HG03571 (cell line): Measurements from ENCODE around the gene RASD2.

Source experiments
- ATAC-seq: cut with Tn5 transposase; IDR thresholded peaks from one replicate; pipeline ENCODE4 v1.9.1; 2021; ENCODE audit not compliant: unreplicated experiment

Gene RASD2

DNA sequence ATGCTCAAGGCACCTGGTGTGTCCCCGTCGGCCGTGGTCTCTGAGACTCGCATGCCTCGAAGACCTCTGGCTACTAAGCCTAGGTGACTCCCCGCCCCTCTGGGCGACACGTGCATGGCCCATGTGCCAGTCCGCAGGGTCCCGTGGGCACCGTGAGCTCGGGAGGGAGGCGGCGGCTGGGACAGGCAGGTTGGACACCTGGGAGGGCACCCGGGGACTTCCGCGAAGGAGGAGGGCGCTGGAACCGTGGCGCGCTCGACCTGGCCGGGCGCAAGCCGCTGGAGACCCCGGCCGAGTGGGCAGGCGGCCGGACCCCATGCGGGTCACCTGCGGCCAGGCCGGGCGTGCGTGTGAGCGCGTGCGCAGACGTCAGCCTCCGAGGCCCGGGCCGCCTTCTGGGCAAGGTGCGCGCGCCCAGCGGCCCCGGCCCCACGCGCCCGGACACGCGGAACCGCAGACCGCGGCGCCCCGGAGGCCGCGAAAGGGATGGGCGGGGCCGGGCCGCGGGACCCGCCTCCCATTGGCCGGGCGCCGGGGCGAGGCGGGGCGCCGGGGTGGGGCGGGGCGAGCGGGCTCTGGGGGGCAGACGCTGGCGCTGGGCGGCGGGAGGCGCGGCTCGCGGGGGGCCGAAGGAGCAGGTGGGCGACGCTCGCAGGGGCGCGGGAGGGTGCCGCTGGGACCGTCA lies 579 bp upstream of the RASD2 start:
- no peak for ATAC-seq

DNA sequence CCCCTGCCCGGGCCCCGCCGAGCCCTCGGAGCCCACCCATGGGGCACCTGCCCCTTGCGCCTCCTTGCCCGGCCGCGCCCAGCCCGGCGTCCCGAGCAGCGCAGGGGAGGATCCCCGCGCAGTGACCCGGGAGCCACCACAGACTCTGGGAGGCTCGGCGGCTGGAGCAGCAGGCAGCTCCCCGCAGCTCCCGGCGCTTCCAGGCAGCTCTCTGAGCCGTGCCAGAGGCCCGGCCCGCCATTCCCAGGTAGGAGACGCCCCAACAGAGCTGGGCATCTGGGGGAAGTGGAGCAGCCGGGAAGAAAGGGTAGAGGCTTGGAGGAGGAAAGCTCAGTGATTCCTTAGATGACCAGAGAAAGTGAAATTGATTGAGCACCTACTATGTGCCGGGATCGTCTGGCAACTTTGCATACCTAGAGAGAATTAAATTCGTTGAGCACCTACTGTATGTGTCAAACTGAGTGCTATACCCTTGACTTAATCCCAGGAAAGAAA lies 670 bp downstream of the RASD2 start:
- ATAC-seq = no peak

DNA sequence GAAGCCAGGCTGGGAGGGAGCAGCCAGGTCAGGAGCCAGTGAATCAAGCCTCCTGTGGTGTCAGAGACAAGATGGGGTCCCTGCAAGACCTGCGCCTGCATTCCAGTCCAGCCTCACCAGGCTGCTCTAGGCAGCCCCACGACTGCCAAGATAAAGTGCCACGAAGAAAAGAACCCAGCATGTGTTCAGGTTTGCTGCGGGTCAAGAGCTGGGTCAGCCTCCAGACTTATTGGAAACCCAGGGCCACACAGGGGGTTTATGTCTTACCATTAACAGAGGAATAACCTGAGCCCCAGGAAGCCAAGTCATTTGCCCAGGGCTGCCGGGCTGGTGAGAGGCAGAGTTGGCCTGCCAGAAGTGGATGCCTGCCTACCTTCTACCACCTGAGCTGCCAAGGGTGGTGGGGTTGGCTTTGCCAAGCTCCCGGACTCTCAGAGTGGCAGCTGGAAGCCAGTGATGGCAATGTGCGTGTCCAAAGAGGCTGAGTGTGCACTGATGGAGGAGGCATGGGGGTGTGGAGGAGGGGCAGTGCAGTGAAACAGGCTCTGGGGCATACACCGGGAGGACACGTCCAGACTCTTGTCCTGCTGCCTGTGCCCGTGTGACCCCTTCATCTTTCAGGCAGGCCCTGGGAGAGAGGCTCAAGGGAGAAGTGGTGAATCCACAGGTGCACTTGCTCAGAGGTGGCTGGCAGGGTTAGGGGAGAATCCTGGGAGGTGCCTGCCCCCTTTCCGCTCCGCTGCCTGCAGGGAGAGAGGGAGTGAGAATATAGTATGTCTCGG lies 1.7 kb downstream of the RASD2 start:
- no peak for ATAC-seq

DNA sequence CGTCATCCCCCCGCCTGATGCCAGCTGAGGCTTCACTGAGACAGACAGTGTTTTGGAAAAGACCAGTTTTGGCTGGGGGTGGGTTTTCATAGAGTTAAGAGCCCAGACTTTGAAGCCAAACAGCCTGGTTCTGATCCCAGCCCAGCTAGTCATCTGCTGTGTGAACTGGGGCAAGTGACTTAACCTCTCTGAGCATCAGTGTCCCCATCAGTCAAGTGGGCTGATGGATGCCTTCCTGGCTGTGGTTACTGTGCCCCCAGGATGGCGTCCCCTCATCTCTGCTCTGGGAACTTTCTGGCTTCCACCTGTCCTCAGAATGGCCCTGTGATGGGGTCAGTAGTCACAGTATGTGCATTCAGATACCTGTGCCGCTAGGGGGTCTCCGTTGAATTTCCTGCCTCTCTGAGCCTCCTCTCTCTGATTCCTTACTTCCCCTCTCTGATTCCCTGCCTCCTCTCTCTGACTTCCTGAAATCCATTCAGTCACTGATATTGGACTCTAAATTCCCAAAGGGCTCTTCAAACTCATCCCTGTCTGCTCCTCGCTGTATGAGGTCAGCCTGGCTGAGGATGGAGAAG lies 2.4 kb downstream of the RASD2 start:
- ATAC-seq = no peak

DNA sequence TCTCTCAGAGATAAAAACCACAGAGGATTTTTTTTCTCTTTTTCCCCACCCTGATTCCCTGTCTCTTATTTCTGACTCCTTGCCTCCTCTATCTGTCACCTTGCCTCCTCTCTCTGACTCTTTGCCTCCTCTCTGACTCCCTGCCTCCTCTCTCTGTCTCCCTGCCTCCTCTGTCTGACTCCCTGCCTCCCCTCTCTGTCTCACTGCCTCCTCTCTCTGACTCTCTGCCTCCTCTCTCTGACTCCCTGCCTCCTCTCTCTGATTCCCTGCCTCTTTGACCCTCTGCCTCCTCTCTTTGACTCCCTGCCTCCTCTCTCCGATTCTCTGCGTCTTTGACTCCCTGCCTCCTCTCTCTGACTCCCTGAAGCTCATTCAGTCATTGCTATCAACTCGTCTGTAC lies 3.1 kb downstream of the RASD2 start:
- no peak for ATAC-seq

DNA sequence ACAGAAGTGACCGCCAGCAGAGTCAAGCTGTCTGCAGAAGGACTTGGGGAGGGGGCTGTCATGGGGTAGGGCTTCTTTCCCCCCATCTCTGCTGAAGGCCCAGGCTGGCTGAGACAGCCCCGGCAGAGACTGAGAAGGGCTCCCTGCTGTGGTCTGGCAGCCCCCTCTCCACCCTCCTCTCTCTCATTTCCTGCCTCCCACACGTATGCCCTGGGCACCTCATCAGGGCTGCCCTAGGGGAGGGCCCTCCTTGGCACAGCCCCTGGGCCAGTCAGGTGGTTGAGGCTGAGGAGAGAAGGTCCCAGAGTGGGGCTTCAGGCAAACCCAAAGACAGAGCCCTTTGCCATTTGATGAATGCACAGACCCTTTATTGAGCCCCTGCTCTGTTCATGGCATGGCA lies 3.6 kb downstream of the RASD2 start:
- no peak for ATAC-seq

DNA sequence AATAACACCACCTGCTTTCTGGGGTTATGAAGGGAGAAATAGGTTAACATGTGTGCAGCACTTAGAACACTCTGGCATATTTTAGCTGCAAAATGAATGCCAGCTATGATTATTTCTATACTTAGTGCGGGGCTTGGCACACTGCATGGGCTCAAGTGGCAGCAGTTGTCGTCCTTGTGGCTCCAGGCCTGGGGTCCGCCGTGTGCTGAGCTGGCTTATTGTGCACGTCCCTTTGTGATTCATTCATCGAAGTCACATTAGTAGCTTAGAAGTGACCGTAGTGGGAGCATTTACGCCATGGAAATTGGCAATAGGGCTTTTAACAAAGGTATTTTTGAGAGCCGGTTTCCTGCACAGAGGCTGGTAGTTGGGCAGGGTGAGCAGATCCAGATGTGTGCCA lies 4.2 kb downstream of the RASD2 start:
- no peak for ATAC-seq

DNA sequence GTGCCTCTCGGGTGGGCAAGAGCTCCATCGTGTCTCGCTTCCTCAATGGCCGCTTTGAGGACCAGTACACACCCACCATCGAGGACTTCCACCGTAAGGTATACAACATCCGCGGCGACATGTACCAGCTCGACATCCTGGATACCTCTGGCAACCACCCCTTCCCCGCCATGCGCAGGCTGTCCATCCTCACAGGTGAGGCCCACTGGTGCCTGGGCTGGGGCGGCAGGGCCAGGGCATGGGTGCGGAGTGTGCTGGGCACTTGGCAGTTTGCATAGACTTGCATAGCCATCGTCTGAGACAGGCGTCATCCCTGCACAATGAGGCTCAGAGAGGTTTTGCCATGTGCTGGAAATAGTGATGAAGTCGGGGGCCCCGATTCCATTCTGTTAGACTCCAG lies 6.3 kb downstream of the RASD2 start:
- ATAC-seq = no peak

DNA sequence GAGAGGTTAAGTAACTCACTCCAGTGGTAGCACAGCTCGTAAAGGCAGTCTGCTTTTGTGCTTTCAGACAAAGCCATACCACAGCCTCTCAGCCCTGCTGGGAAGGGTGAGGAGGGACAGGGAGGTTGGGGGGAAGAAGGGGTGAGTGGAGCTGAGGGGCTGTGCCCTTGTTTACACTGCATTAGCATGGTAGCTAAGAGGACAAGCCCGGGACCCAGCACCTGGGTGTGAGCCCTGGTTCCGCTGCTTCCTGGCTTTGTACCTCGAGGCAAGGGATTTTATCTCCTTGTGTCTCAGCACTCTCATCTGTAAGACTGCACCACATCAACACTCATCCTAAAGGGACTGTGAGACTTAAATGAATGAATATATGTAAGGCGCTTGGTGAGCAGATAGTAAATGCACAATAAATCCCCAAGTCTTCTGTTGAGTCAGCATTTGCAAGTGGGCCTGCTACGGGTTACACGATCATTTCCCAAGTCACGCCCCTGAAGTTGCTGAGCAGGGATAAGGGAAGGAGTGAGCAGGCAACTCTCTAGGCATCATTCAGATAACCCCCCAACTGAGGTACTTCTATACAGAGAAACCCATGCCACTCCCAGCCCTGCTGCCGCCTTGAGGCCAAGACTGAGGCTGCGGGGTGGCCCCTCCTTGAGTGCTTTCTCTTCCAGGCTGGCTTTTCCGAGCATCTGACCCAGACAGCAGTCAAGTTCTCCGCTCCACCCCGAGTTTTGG lies 7.5 kb downstream of the RASD2 start:
- no peak for ATAC-seq

DNA sequence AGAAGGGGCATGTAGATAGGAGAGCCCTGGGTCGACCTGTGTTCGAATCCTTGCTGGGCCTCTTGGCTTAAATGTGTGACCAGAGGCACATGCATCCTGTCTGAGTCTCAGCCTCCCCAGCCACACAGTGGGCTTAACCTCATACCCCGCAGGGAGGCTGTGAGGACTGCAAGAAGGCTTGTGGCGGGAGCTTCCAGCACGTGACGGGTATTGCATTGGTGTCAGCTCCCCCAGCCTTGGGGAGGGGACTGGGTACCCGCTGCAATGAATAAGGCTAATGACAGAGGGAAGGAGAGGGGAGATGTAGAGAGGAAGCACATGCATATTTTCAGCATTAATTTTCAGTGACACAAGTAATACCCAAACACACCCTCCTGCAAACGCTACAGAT lies 8.1 kb downstream of the RASD2 start:
- ATAC-seq = no peak

DNA sequence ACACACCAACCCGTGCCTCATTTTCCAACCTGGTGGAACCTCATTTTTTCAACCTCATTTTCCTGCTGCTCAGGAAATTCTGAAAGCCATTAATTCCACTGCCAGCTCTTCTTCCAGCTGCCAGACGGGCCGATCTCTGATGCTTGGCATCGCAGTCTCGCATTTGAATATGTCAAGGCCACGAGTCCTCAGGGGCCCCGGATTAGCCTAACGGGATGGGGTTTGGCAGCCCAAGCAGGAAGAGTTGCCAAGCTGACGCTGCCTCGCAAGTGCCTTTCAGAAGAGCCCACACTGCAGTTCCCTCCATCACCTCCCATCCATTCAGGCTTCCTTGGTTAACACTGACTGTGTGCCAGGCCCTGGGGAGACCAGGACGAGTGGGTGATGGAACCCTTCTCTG lies 8.7 kb downstream of the RASD2 start:
- no peak for ATAC-seq

DNA sequence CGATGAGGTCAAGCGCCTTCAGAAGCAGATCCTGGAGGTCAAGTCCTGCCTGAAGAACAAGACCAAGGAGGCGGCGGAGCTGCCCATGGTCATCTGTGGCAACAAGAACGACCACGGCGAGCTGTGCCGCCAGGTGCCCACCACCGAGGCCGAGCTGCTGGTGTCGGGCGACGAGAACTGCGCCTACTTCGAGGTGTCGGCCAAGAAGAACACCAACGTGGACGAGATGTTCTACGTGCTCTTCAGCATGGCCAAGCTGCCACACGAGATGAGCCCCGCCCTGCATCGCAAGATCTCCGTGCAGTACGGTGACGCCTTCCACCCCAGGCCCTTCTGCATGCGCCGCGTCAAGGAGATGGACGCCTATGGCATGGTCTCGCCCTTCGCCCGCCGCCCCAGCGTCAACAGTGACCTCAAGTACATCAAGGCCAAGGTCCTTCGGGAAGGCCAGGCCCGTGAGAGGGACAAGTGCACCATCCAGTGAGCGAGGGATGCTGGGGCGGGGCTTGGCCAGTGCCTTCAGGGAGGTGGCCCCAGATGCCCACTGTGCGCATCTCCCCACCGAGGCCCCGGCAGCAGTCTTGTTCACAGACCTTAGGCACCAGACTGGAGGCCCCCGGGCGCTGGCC lies 11.0 kb downstream of the RASD2 start:
- ATAC-seq = no peak

DNA sequence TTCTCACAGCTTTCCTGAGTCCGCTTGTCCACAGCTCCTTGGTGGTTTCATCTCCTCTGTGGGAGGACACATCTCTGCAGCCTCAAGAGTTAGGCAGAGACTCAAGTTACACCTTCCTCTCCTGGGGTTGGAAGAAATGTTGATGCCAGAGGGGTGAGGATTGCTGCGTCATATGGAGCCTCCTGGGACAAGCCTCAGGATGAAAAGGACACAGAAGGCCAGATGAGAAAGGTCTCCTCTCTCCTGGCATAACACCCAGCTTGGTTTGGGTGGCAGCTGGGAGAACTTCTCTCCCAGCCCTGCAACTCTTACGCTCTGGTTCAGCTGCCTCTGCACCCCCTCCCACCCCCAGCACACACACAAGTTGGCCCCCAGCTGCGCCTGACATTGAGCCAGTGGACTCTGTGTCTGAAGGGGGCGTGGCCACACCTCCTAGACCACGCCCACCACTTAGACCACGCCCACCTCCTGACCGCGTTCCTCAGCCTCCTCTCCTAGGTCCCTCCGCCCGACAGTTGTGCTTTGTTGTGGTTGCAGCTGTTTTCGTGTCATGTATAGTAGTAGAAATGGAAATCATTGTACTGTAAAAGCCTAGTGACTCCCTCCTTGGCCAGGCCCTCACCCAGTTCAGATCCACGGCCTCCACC lies 11.7 kb downstream of the RASD2 start:
- no peak for ATAC-seq

DNA sequence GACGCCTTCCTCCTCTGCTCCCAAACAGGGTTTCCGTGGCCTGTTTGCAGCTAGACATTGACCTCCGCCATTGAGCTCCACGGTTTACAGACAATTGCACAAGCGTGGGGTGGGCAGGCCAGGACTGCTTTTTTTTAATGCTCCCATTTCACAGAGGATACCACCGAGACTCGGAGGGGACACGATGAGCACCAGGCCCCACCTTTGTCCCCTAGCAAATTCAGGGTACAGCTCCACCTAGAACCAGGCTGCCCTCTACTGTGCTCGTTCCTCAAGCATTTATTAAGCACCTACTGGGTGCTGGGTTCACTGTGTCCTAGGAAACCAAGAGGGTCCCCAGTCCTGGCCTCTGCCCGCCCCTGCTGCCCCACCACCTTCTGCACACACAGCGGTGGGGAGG lies 12.2 kb downstream of the RASD2 start:
- no peak for ATAC-seq

DNA sequence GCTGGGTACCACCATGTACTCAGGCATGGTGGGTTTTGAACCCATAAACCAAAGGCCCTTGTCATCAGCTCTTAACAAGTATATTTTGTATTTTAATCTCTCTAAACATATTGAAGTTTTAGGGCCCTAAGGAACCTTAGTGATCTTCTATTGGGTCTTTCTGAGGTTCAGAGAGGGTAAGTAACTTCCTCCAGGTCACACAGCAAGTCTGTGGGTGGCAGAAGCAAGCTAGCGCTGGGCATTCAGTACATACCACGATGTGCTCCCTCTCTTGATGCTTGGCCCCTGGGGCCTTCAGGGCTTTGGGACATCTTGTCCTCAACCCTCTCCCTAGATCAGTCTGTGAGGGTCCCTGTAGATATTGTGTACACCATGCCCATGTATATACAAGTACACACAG lies 12.7 kb downstream of the RASD2 start:
- no peak for ATAC-seq

DNA sequence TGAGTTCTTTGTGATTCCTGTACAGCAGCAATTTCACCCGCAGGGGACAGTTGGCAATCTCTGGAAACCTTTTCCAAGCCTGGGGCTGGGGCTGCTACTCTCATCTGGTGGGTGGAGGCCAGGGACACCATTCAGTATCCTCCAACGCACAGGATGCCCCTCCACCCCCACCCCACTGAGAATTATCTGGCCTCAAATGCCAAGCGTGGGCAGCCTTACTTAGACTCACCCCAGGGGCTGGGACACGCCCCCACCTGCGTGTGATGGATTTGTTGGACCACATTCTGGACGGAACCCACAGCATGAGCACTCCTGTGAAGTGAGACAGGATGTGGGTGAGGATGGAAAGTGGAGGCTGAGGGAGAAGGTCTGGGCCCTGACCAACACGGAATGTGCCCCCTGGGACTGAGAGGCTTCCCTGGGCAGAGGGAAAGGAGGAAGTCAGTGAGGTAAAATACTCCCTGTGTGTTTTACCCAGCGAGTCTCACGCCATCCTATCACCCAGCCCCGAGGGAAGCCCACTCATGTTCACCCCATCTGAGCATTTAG lies 13.7 kb downstream of the RASD2 start:
- ATAC-seq = no peak

DNA sequence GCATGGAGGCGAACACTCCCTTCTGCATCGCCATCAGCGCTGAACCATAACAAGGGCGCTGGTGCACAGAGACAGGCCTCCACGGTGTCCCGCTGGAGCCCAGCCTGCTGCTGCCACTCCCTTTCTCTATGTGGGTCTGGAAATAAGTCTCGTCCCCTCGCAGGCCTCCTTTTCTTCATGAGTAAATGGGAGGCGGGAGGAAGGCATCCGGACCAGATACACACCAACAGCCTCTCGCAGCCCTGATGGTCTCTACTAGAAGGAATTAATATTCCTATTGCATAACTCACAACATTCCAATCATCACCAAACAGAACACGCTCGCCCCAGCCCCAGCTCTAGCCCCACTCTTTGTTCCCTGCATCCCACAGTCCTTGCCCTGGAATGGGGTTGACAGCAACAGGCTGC lies 14.9 kb downstream of the RASD2 start:
- no peak for ATAC-seq

DNA sequence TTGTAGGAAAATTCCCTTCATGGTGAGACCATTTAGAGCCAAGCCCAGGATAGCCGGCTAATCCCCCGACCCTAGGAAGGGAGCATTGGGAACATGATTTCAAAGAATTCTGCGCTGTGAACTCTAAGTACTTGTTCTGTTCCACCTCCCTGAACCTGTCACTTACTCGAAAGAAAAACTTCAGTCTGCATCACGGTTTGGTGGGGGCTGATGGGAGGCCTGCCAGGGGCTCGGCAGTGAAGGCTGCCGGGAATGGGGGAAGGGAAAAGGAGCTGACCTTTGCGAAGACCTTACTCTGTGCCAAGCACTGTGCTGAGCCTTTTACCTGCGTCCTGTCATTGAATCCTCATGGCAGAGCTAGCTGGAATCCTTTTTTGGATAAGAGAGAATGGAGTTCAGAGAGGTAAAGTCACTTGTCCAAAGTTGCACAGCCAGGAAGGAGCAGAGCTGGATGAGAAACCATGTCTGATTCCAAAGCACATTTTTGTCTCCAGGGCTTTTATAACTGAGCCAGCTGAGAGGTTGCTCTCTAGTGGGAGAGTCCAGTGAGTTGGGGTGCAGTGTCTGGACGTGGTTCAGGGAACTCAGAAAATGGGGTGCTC lies 15.4 kb downstream of the RASD2 start:
- no peak for ATAC-seq

DNA sequence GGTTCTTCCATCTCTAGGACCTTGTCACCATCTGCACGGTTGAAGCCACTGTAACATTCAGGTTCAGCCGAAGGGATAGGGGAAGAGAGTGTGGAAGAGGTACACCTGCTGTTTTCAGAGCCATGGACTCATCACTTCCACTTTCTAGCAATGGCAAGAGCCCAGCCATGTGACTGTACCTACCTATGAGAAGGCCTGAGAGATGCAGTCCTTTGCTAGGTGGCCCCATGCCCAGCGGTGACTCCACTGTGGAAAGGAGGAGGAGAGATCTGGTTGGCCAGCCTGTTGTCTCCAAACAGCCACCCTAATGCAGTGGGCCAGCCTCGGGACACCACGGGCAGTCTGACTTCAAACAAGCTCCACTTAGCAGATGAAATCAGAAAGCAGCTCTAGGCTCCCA lies 16.0 kb downstream of the RASD2 start:
- no peak for ATAC-seq

DNA sequence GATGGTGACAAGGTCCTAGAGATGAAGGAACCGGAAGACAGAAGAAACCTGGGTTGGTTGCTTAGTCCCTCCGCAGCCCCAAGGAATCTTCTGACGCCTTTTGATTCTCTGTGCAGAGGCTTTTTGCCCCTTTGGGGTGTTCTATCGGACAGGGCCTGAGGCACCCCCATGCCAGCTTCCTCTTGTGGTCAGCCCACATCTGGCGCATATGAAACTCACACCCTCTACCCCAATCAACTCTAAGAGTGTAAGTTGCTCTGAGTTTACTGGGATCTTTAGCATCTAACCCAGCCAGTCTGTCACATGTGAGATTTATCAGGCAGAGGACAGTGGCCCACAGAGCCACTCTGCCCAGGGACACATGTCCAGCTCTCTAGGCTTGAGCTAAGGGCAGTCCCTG lies 17.4 kb downstream of the RASD2 start:
- ATAC-seq = no peak
